Ishikawa (cell line): Measurements from ENCODE around the gene VTA1.

Source experiments
- CREB1 ChIP-seq: IDR thresholded peaks from 2 replicates; pipeline ENCODE4 v1.6.1; 2012; ENCODE audit warnings: low read depth
- EGR1 ChIP-seq: IDR thresholded peaks from 2 replicates; pipeline ENCODE4 v1.6.1; 2012
- EP300 ChIP-seq: IDR thresholded peaks from 2 replicates; pipeline ENCODE4 v1.6.1; 2012; ENCODE audit warnings: borderline replicate concordance
- FOXM1 ChIP-seq: IDR thresholded peaks from 2 replicates; pipeline ENCODE4 v1.6.1; 2012; ENCODE audit warnings: low read depth, borderline replicate concordance
- NFIC ChIP-seq: IDR thresholded peaks from 2 replicates; pipeline ENCODE4 v1.6.1; 2012
- RAD21 ChIP-seq: IDR thresholded peaks from 2 replicates; pipeline ENCODE4 v1.6.1; 2012; ENCODE audit warnings: low read depth
- REST ChIP-seq: IDR thresholded peaks from 2 replicates; pipeline ENCODE4 v1.6.1; 2012; ENCODE audit warnings: low read depth, mild to moderate bottlenecking
- TAF1 ChIP-seq: IDR thresholded peaks from 2 replicates; pipeline ENCODE4 v1.6.1; 2012; ENCODE audit warnings: low read depth, mild to moderate bottlenecking
- TCF12 ChIP-seq: IDR thresholded peaks from 2 replicates; pipeline ENCODE4 v1.6.1; 2012; ENCODE audit warnings: low read depth
- TEAD4 ChIP-seq: IDR thresholded peaks from 2 replicates; pipeline ENCODE4 v1.6.1; 2012
- USF1 ChIP-seq: IDR thresholded peaks from 2 replicates; pipeline ENCODE4 v1.6.1; 2012
- YY1 ChIP-seq: IDR thresholded peaks from 2 replicates; pipeline ENCODE4 v1.6.1; 2012; ENCODE audit warnings: low read depth
- ZBTB7A ChIP-seq: IDR thresholded peaks from 2 replicates; pipeline ENCODE4 v1.6.1; 2012; ENCODE audit warnings: low read depth
- TF ChIP-seq, protein P1 (sequence below): IDR thresholded peaks from 2 replicates; pipeline ENCODE4 v1.6.1; 2012

VTA1 gene

GRCh38 chr6:142225115-142225514 lies 78.1 kb downstream of the VTA1 start:
- TF ChIP-seq USF1 (no peak), CREB1 (no peak), EP300 (no peak), YY1 (no peak), ZBTB7A (no peak), RAD21 (no peak), TAF1 (no peak)
- TF ChIP-seq, protein P1, sequence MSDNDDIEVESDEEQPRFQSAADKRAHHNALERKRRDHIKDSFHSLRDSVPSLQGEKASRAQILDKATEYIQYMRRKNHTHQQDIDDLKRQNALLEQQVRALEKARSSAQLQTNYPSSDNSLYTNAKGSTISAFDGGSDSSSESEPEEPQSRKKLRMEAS = no peak

DNA sequence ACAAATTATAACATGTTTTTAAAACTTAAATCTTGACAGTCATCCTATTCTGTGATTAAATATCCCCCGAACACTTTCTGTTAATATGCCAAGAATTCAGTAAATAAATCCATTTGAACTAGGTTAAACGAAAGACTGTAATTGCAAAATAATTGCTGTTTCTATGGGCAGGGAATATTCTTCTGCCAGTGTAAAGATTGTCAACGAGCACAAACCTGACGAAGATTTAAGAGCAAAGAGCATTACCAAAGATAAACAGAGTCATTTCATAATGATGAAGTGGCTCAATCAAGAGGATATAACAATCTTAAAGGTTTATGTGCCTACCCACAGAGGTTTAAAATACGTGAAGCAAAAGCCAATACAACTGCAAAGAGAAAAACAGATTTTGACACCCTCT lies 78.5 kb downstream of the VTA1 start:
- TF ChIP-seq TEAD4 (no peak), TAF1 (no peak), REST (no peak), YY1 (no peak), TCF12 (no peak), USF1 (no peak)
- TF ChIP-seq, protein P1 = no peak

DNA sequence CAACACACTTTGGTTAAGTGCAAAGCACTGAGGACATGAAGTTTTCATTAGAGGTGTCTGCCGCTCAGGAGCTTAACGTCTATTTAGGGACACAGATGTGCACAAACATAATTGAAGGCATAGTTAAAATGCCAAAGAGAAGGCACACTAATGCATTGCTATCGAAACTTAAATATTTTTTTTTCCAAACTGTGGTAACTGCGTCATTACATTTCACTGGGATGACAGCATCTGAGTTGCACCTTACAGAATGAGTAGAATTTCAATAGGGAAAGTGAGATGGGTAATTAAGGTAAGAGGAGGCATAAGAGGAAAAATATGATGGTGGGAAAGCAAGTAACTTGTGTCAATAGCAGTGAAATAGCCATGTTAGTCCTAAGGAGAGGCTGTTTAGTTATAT lies 79.7 kb downstream of the VTA1 start:
- TF ChIP-seq RAD21 = no peak
- TF ChIP-seq FOXM1 = no peak
- TF ChIP-seq YY1 = no peak
- TF ChIP-seq EGR1 = no peak
- no peak for TF ChIP-seq TAF1

- no peak for TF ChIP-seq CREB1
- no peak for TF ChIP-seq ZBTB7A
- TF ChIP-seq RAD21 = no peak
- no peak for TF ChIP-seq NFIC
- TF ChIP-seq EP300 = no peak
- TF ChIP-seq FOXM1 = no peak
These were observed 87.1 kb downstream of the VTA1 start for GRCh38 chr6:142233945-142234682.

DNA sequence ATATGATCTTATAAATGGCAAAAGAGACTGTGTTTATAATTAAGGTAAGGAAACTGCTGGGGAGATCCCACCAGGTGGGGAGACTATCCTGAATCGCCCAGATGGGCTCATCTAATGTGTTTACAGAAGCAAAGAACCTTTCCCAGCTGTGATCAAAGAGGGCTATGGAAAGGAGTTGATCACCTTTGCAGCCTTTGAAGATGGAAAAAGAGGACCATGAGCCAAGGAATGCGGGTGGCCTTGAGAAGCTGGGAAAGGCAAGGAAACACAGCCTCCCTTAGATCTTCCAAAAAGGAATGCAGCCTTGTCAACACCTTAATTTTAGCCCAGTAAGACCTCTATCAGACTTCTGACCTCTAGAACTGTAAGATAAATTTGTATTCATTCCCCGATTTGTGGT lies 88.2 kb downstream of the VTA1 start:
- TF ChIP-seq FOXM1 (no peak), CREB1 (no peak), USF1 (no peak), NFIC (no peak), TCF12 (no peak)

DNA sequence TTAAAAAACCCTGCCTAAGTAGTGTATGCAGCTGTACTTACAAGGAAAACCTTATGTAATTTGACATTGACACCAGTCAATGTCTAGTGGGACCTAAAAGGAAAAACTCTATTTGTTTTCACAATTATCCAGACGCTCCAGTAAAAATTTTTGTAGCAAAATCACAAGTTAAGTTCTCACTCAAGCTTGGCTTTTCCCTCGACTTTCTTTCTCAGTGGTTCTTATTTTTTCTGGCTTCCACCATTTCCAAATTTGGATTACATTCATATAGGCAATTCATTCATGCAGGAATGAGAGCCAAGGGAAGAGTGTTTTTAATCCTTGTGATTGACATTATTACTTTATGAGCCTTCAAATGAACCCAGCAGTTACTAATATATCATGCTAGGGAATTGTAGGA lies 88.7 kb downstream of the VTA1 start:
- TF ChIP-seq ZBTB7A (no peak), USF1 (no peak)

GRCh38 chr6:142236691-142237090 lies 89.6 kb downstream of the VTA1 start:
- TF ChIP-seq REST = no peak
